HG03196 (cell line): ENCODE results near the gene PROS1.
"Not testable (repeated sequence)": the region's sequence is repeated elsewhere in the genome, so short reads cannot be mapped to it uniquely, and the experiment has no call there.

ENCODE experiments used
- ATAC-seq: cut with Tn5 transposase; IDR thresholded peaks from one replicate; pipeline ENCODE4 v1.9.1; 2021; ENCODE audit not compliant: unreplicated experiment

PROS1 gene

GRCh38 chr3:93878250-93879017 lies 95.3 kb downstream of the PROS1 start:
- ATAC-seq = not testable (repeated sequence)

DNA sequence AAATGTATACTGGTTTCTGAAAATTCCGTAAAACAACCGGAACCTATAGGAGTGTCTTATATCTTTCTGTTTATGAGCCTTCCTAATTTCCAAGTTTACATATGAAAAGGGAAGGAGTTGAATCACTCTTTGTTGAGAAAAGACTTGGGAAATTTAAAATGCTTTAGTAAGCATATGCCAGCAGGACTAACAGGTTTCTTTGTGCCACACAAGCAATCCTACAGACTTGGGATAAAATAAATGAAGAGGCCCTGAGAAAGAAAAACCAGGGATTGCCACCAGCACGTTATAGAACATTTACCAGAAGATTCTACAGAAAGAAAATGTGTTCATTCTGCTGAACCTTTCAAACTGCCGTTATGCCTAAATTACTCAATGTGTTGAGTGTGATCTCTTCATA lies 96.3 kb downstream of the PROS1 start:
- ATAC-seq = not testable (repeated sequence)

DNA sequence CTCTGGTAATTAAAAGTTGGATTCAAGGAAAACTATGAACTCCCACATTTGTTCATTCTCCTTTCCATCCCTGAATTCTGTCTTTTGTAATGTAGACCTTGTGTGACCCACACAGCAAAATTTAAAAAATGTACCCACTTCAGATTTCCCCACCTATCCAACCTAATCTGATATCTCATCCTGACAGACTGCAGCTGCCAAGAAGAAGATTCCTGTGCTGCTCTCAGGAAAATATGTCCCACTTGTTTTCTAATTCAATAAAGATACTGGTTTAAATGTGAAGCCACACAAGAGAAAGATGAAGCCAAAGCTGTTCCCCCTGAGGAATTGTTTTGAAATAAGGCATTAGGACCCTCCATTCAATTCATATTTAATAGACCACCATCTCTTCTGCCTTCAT lies 100.3 kb downstream of the PROS1 start:
- ATAC-seq = not testable (repeated sequence)

- no peak for ATAC-seq
Observed at GRCh38 chr3:93867425-93867824, 106.3 kb downstream of the PROS1 start.

DNA sequence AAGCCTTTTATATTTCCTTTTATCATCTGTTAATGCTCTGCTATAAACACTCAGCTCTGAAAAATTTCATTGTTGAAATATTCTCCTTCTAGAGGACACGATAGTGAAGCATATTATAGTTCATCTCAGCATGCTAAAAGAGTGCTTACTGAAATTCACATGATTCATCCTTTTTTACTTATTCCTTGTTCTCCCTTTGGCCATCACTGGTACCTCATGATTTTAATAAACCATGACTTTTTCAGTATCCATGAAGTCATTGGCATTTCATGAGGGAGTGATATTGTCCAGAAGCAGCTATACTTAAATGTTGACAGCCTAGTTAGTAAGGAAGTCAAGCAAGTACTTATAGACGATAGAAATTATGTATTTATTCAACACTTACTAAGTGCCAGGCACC lies 112.7 kb downstream of the PROS1 start:
- ATAC-seq = no peak

DNA sequence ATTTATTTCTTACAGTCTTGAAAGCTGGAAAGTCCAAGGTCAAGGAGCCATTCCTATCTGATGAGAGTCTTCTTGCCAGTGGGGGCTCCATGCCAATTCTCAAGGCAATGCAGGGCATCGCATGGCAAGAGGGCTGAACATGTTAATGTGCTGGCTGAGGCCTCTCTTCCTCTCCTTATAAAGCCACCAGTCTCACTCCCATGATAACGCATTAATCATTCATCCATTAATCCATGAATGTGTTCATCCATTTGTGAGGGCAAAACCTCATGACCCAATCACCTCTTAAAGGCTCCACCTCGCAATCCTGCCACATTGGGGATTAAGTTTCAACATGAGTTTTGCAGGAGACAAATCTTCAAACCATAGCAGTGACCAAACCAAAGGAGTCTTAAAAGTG lies 118.3 kb downstream of the PROS1 start:
- ATAC-seq = no peak

GRCh38 chr3:93852228-93852627 lies 121.5 kb downstream of the PROS1 start:
- ATAC-seq = not testable (repeated sequence)

- no peak for ATAC-seq
Observed at GRCh38 chr3:93843981-93844380, 129.7 kb downstream of the PROS1 start.

DNA sequence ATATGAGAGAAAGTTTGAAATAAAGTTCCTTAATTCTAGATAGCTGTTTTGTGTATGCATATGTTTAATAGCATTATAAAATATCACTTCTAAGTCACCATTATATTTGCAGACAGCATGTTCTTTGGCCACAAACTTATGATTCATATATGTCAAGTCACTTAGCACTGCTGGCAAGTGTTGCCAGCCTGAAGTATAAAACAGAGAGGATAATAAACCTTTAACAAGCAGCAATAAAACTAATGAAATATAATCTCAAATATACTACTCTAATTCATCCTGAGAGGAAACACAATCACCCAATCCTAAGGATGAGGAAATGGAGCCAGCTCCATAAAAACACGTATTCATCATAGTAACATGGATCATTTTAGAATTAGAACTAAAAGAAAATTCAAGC lies 134.5 kb downstream of the PROS1 start:
- ATAC-seq = not testable (repeated sequence)
